GM18861 (cell line): ENCODE data around the gene CHST7.

Experiments used
- ATAC-seq: cut with Tn5 transposase; IDR thresholded peaks from one replicate; pipeline ENCODE4 v1.9.1; 2021; ENCODE audit not compliant: unreplicated experiment

CHST7 gene

DNA sequence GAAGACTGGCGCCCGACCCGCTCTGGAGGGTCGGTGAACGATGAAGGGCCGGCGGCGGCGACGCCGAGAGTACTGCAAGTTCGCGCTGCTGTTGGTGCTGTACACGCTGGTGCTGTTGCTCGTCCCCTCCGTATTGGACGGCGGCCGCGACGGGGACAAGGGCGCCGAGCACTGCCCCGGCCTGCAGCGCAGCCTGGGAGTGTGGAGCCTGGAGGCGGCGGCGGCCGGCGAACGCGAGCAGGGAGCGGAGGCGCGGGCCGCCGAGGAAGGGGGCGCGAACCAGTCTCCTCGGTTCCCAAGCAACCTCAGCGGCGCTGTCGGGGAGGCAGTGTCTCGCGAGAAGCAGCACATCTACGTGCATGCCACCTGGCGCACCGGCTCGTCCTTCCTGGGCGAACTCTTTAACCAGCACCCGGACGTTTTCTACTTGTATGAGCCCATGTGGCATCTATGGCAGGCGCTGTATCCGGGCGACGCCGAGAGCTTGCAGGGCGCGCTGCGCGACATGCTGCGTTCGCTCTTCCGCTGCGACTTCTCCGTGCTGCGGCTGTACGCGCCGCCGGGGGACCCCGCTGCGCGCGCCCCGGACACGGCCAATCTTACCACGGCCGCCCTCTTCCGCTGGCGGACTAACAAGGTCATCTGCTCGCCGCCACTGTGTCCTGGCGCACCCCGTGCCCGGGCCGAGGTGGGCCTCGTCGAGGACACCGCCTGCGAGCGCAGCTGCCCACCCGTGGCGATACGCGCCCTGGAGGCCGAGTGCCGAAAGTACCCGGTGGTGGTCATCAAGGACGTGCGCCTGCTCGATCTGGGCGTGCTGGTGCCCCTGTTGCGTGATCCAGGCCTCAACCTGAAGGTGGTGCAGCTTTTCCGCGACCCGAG, 568 bp downstream of the CHST7 start:
- ATAC-seq = no peak

- ATAC-seq = no peak
Observed at GRCh38 chrX:46574774-46575381, 1.3 kb downstream of the CHST7 start.

- ATAC-seq = no peak
Observed at GRCh38 chrX:46575586-46575985, 2.0 kb downstream of the CHST7 start.

DNA sequence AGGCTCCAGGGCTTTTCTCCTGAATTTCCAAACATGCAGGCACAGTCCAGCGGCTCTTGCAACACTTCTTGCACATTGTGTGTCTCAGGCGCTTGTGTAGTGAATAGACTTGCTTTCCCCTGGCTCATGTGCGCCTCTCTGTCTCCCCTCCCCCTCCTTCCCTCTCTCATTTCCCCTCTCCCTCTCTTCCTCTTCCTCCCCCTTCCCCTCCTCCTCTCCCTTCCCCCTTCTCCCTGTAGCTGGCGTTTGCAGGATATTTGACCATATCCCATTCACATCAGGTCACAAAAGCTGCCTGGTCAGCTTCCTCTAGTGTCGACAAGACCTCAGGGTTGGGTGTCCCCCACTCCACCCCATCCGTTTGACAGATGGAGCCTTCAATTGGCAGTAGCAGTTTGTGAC, 2.4 kb downstream of the CHST7 start:
- ATAC-seq = no peak

DNA sequence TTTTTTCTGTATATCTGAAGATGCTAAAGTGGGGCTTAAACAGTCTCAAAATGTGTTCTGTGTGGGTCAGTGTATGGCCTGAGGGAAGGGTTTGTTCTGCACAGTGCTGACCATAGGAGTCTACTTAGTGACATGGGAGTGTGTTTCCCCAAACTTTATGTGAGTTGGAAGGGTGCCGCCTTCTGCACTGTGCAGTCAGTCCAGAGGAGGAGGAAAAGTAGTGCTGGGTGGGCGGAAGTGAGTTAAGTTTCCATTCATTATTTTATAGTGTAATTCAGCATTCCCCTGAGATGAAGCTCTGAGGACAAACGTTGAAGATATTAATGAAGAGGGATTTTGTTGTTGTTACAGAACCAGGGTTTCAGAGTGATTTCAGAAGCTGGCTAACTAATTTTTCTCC, 2.9 kb downstream of the CHST7 start:
- no peak for ATAC-seq

- ATAC-seq = no peak
Observed at GRCh38 chrX:46577221-46578005, 3.8 kb downstream of the CHST7 start.

GRCh38 chrX:46579250-46579649, 5.7 kb downstream of the CHST7 start:
- no peak for ATAC-seq

DNA sequence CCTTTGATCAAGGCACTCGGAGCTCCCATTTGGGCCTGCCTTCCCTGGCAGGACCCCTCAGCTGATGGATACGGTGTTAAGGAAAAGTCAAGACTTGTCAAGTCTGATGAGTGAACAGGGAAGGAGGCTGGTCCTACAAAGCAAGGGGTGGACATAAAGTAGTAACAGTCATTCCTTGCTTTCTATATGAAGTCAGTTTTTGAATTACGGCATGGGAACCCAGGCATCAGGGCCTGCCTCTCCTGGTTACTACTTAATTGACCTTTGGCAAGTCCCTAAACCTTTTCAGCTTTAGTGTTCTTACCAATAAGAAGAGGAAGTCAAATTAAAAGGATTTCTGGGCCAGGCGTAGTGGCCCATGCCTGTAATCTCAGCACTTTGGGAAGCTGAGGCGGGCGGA, 7.0 kb downstream of the CHST7 start:
- no peak for ATAC-seq

DNA sequence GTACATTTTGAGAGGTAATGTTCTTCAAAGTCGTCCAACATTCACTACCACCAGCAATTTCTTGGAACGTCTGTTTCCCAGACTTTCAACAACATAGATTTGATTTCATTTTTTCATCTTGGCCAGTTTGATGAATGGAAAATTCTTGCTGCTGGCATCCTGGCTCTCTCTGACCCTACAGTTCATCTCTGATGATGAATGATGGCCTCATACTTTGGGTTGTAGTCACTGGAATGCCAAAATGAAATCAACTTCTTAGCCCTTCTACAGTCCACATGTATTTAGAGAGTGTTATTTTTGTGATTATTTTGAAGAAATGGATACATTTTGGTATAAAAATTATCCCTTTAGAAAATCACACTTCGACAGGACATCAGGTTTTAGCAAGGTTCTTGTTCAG, 8.8 kb downstream of the CHST7 start:
- no peak for ATAC-seq

DNA sequence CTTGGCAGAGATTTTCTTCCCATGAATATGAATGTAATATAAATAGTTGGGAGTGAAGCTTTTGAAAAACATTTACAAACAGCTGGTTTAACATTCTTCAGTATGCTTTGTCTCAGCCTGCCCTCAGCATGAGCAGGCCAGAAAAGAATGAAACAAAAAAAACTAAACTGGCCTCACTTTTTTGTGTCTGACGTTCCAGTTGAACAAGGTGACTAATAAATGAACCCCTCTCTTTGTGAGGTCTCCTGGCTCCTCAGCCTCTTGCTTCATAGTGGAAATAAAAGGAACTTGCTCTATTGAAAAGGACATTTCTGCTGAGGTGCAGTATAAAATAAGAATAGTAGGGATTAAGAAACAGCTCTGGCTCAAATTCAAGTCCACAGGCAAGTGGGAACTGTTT, 9.4 kb downstream of the CHST7 start:
- ATAC-seq = no peak

DNA sequence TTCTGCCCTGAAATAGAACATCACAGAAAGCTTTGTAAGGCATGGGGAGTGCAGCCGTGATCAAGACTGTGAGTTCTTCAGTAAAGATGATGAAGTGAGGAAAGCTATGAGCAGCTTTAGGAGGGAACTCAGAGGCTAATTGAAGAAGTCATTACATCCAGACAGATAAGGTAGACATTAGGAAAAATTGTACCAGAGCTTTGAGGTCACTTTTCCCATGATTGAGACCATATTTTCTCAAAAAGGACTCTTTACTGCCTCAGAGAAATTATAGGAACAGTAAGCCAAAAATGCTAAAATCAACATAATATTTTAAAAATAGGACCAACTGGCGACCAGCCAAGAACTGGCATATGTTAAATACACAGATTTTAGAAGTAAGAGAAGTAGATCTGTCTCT, 11.2 kb downstream of the CHST7 start:
- ATAC-seq = no peak

- ATAC-seq = peak; percentile 76
Observed at GRCh38 chrX:46587158-46587557, 13.6 kb downstream of the CHST7 start.

GRCh38 chrX:46587753-46588171, 14.2 kb downstream of the CHST7 start:
- ATAC-seq = no peak

GRCh38 chrX:46588263-46588662, 14.7 kb downstream of the CHST7 start:
- ATAC-seq = no peak

DNA sequence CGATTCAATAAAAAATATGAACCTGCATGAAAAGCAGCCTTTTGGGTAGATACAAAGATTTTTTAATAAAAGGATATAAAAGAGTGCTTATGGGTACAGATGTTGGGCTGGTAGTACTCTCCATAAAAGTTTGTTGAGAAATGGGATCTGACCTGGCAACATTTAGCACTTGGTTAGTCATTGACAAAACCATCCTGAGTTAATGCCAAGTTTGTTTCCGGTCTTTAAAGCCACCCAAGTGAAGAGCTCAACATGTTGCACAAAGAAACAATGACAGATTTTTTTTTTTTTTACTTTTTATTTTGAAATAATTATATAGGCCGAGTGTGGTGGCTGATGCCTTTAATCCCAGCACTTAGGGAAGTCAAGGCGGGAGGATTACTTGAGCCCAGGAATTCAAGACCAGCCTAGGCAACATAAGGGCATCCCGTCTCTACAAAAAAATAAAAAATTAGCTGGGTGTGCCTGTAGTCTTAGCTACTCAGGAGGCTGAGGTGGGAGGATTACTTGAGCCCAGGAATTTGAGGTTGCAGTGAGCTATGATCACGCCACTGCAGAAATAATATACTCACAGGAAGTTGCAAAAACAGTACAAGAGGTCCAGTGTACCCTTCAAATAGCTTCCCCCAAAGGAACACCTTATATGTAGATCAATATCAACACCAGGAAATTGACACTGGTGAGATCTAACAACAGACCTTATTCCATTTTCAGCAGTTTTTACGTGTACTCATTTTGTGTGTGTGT, 16.6 kb downstream of the CHST7 start:
- ATAC-seq = no peak

DNA sequence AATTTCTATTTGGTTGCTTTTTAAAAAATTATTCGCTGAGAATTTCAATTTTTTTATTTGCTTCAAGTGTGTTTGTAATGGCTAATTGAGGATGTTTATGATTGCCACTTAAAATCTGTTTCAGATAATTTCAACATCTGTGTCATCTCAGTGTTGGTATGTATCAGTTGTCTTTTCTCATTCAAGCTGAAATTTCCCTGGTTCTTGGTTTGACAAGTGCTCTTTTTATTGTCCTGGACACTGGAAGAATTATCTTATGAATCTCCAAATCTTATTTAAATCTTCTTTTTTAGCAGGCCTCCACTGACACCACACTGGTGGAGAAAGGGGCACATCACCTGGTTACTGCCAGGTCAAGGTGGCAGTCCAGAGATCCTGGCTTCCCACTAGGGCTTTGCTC, 21.5 kb downstream of the CHST7 start:
- ATAC-seq = no peak

DNA sequence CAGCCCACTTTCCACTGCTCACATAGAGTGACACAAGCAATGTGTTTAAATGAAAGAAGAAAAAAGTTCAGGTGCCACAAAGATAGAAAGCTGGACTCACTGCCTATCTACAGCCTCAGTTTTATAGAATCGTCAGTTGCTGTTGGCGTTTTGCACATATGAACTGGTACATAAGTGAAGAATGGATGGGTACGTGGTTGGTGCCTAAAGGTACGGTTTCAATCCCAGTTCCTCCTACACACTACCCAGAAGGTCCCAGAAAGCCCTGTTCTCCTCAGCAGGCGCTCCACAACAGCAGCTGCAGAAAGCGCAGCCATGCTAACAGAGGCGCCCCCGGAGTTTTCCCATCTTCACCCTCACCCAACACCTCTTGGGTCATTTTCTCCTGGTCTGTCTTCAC, 23.6 kb downstream of the CHST7 start:
- ATAC-seq = no peak

DNA sequence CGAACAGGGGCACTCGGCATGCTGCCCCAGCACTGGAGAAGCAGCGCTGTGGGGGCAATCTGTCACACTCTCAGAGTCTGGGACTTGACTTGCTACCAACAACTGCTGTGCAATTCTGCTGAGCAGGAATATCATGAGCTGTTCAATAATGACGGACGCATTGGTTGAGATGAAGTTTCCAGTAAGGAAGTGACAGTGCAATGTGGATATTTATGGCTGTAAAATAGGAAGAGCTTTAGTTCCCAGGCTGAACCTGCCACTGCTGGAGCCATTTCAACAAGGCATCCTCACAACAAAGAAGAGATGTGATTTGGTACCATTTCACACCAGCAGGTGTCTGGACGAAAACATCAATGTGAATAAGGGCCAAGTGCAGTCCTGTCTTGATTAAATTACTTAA, 24.2 kb downstream of the CHST7 start:
- no peak for ATAC-seq

DNA sequence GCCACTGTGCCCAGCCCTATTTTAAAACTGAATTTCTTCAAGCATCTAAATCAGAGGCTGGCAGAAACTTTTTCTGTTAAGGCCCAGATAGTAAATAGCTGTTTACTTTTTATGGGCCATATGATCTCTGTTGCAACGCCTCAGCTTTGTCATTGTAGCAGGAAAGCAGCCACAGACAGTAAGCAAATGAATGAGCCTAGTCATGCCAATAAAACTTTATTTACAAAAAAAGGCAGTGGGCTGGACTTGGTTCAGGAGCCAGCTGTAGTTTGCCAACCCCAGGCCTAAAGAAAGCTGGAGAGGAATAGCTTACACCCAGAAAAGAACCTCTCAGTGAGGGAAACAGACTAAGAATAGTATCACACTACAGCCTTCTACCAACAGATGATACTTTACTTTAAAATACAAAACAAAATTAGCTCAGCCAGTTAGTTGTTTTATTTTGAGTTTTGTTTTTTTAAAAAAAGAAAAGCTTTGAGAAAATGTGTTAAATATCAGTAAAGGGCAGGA, 25.5 kb downstream of the CHST7 start:
- no peak for ATAC-seq

- no peak for ATAC-seq
Observed at GRCh38 chrX:46601283-46601682, 27.7 kb downstream of the CHST7 start.
